CD4-positive, alpha-beta memory T cell (primary cell): ENCODE data around the gene KIF26B. TPM values are rescaled to one million over a fixed set of nuclear protein-coding genes. Genes with fewer than 3 reads are reported as not detected.

Experiments
- CTCF ChIA-PET: fragments of 350-600 bp; sonication (Branson Sonifier 250); formaldehyde crosslinking; loops from one replicate; lab custom pipeline; 2021; ENCODE audit warnings: inconsistent platforms; ENCODE audit not compliant: partially characterized antibody; lab: Charles Lee
- POLR2A ChIA-PET: fragments of 350-600 bp; sonication (Branson Sonifier 250); formaldehyde crosslinking; loops from one replicate; lab custom pipeline; 2021; ENCODE audit not compliant: partially characterized antibody; lab: Charles Lee
- DNase-seq, 5 donors: peaks; one replicate each; pipeline versions ENCODE4 v3.0.0 to v3.0.0-alpha.2; 2020 to 2022; ENCODE audit warnings: mixed read lengths in 1 of 5
- H3K27ac ChIP-seq: one replicate; pipeline ENCODE4 v1.7.0; 2013; ENCODE audit warnings: low read depth, low read length
- H3K27me3 ChIP-seq: 2 replicates; pipeline ENCODE4 v1.7.0; 2013; ENCODE audit warnings: mild to moderate bottlenecking, low read length, moderate library complexity; ENCODE audit not compliant: insufficient read depth
- H3K36me3 ChIP-seq: 2 replicates; pipeline ENCODE4 v1.7.0; 2013; ENCODE audit warnings: mild to moderate bottlenecking, low read length, moderate library complexity; ENCODE audit not compliant: insufficient read depth
- H3K4me1 ChIP-seq: 2 replicates; pipeline ENCODE4 v1.7.0; 2013; ENCODE audit warnings: mild to moderate bottlenecking, low read length, moderate library complexity; ENCODE audit not compliant: insufficient read depth
- H3K4me3 ChIP-seq, 2 donors: one replicate each; pipeline ENCODE4 v1.7.0; 2013; ENCODE audit warnings: low read length in 2 of 2, mild to moderate bottlenecking in 1 of 2
- H3K9me3 ChIP-seq, 2 donors: one replicate each; pipeline ENCODE4 v1.7.0; 2013; ENCODE audit warnings: low read length in 2 of 2, control low read depth in 1 of 2; ENCODE audit not compliant: control insufficient read depth in 1 of 2
- H3K27ac Mint-ChIP-seq, 7 donors: one replicate each; pipeline ENCODE4 v1.8.0; 2020 to 2021; ENCODE audit warnings: mixed read lengths in 7 of 7, mild to moderate bottlenecking in 6 of 7, inconsistent platforms in 3 of 7, moderate library complexity in 3 of 7
- H3K27me3 Mint-ChIP-seq, 2 donors: one replicate each; pipeline ENCODE4 v1.8.0; 2020 to 2021; ENCODE audit warnings: mixed read lengths in 2 of 2
- H3K36me3 Mint-ChIP-seq, 2 donors: one replicate each; pipeline ENCODE4 v1.8.0; 2020 to 2021; ENCODE audit warnings: mixed read lengths in 2 of 2, inconsistent platforms in 1 of 2, mild to moderate bottlenecking in 1 of 2
- H3K4me1 Mint-ChIP-seq, 4 donors: one replicate each; pipeline ENCODE4 v1.8.0; 2020 to 2021; ENCODE audit warnings: mixed read lengths in 4 of 4, mild to moderate bottlenecking in 1 of 4
- H3K4me3 Mint-ChIP-seq, 8 donors: one replicate each; pipeline ENCODE4 v1.8.0; 2020 to 2021; ENCODE audit warnings: mixed read lengths in 8 of 8, mild to moderate bottlenecking in 7 of 8, moderate library complexity in 6 of 8, inconsistent platforms in 3 of 8
- H3K9me3 Mint-ChIP-seq, 8 donors: one replicate each; pipeline ENCODE4 v1.8.0; 2020 to 2021; ENCODE audit warnings: mixed read lengths in 8 of 8, mild to moderate bottlenecking in 5 of 8, inconsistent platforms in 3 of 8, moderate library complexity in 1 of 8
- intact Hi-C: fragments of 100-400 bp; cut with micrococcal nuclease; formaldehyde crosslinking; loops from one replicate; pipeline ENCODE4 v1.15.1; 2023
- polyA plus RNA-seq, 2 donors: library from polyadenylated mRNA; unstranded; fragments of 300-500 nt; fragmentation: Illumina TruSeq; gene quantifications; one replicate each; pipeline ENCODE4 v1.2.3, GENCODE V29; 2021
- total RNA-seq, 2 experiments: library from RNA; stranded (reverse); gene quantifications; one replicate each; pipeline ENCODE4 v1.2.3, GENCODE V29; 2021

KIF26B gene
- total and polyA plus RNA-seq, 4 experiments from 2014 or later = 0.10 TPM; not detected in 3

DNA sequence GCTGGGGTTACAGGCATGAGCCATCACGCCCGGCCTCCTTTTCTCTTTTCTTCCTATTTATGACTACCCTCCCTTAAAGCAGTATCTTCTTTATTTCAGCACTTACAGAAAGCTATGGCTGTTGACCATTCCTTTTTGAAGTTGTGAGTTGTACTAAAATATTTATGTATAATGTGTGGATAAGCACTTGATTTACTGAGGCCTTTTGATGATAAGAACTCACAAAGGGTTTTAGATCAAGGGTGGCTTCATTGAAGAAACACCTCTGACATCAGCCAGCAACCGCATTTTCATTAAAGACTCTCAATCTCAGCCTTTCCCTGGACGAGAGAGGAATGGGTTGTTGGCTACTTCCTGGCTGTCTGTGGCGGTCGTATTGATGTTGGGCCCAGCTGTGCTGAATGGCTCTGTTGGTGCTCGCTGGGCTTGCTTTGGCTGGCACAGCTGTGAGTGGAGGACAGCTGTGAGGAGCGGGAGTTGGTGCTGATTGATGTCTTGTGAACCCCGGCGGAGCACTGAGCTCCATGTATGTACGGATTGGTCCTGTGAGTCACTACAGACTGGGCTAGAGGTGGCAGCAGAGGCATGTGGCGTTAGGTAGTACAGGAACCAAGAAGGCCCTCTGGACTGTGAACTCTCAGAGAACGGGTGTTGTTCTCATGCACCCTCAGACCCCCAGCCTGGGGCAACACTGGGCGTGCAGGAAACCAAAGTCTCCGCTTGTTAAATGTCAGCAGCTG, 208.8 kb downstream of the KIF26B start:
- POLR2A ChIA-PET = no interaction called here
- DNase-seq = no peak
- Histone ChIP-seq H3K9me3 (no peaks in the 10 kb centered on the region), H3K4me3 (no peak overlapping the region), H3K27ac (no peak overlapping the region), H3K36me3 (no peaks in the 10 kb centered on the region), H3K4me1 (no peaks in the 10 kb centered on the region), H3K27me3 (no peaks in the 10 kb centered on the region)
- H3K9me3 Mint-ChIP-seq = peaks cover 0 to 4% (median under 1%) of the 10 kb centered on the region in 8 donors
- no peak overlapping the region for H3K4me3 Mint-ChIP-seq
- H3K27ac Mint-ChIP-seq = no peak overlapping the region
- intact Hi-C loops = no loop called here
- CTCF ChIA-PET = no interaction called here
- no peaks in the 10 kb centered on the region for H3K4me1 Mint-ChIP-seq
- H3K27me3 Mint-ChIP-seq = no peaks in the 10 kb centered on the region
- no peaks in the 10 kb centered on the region for H3K36me3 Mint-ChIP-seq

DNA sequence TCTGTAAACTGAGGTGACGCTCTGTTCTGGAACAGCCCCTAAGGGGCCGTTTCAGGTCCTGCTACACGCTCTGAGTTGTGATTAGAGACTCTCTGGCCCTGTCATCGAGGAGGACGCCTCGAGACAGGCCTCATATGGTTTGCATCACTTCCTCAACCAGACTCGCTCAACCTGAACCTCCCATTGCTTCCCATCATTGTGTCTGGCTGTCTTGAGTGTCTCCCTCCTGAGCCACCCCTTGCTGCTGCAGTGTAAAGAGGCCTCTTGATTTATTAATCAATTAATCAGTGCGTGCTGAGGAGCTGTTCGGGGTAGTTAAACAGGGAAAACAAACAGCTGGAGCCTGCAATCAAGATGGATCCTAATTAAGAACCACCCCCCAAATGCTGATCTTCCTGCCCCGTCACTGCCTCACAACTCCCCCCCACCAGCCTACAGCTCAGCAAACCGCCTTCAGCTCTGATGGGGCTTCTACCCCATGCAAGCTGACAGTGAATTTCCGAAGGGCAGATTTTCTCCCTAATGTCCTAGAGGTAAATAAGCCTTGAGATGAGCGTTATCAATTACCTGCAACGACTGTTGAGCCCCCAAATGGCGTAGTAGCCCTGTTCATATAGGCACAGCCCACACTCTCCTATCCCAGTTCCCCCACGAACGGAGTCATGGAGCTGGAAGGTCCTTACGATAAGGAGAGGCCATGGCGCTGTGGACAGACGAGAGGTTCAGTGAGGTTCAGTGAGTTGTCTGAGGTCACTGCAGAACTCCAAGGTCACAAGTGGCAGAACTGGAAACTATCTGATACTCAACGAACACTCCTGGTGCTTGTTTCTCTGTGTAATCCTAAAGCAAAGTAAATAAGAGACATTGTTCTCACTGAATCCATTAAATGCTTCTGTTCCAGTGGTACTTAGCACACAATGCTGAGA, 210.6 kb downstream of the KIF26B start:
- DNase-seq = peak in 1 of 5 donors; percentile 3
- H3K4me1 ChIP-seq = no peaks in the 10 kb centered on the region
- H3K27me3 Mint-ChIP-seq = no peaks in the 10 kb centered on the region
- H3K27me3 ChIP-seq = no peaks in the 10 kb centered on the region
- intact Hi-C loops = no loop called here
- H3K4me1 Mint-ChIP-seq = no peaks in the 10 kb centered on the region
- CTCF ChIA-PET = interaction anchor here (0.7 kb wide), 1 partner anchor 25 kb away, joined by 4 read pairs; no protein-coding TSS in a partner anchor
- POLR2A ChIA-PET = no interaction called here
- no peak overlapping the region for H3K27ac ChIP-seq
- H3K9me3 ChIP-seq = no peaks in the 10 kb centered on the region
- H3K4me3 ChIP-seq = no peak overlapping the region
- H3K36me3 Mint-ChIP-seq = no peaks in the 10 kb centered on the region
- H3K27ac Mint-ChIP-seq = no peak overlapping the region
- no peaks in the 10 kb centered on the region for H3K36me3 ChIP-seq
- H3K9me3 Mint-ChIP-seq = peaks cover 0 to 4% (median 0%) of the 10 kb centered on the region in 8 donors
- H3K4me3 Mint-ChIP-seq = no peak overlapping the region

DNA sequence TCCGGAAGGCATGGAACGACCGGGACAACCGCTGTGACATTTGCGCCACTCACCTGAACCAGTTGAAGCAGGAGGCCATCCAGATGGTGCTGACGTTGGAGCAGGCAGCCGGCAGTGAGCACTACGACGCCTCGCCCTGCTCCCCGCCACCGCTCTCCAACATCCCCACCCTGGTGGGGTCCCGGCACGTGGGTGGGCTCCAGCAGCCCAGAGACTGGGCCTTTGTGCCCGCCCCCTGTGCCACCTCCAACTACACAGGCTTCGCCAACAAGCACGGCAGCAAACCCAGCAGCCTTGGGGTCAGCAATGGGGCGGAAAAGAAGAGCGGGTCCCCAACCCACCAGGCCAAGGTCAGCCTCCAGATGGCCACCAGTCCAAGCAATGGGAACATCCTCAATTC, 212.1 kb downstream of the KIF26B start:
- no peaks in the 10 kb centered on the region for H3K36me3 ChIP-seq
- Mint-ChIP-seq H3K4me1 (no peaks in the 10 kb centered on the region), H3K27ac (no peak overlapping the region), H3K27me3 (no peaks in the 10 kb centered on the region), H3K9me3 (peaks cover 0 to 4% (median 0%) of the 10 kb centered on the region in 8 donors), H3K4me3 (no peak overlapping the region), H3K36me3 (no peaks in the 10 kb centered on the region)
- H3K27ac ChIP-seq = no peak overlapping the region
- no peak overlapping the region for H3K4me3 ChIP-seq
- DNase-seq = peak in 1 of 5 donors; percentile 22
- intact Hi-C loops = no loop called here
- H3K9me3 ChIP-seq = no peaks in the 10 kb centered on the region
- ChIA-PET POLR2A (no interaction called here), CTCF (no interaction called here)
- H3K4me1 ChIP-seq = no peaks in the 10 kb centered on the region
- no peaks in the 10 kb centered on the region for H3K27me3 ChIP-seq

DNA sequence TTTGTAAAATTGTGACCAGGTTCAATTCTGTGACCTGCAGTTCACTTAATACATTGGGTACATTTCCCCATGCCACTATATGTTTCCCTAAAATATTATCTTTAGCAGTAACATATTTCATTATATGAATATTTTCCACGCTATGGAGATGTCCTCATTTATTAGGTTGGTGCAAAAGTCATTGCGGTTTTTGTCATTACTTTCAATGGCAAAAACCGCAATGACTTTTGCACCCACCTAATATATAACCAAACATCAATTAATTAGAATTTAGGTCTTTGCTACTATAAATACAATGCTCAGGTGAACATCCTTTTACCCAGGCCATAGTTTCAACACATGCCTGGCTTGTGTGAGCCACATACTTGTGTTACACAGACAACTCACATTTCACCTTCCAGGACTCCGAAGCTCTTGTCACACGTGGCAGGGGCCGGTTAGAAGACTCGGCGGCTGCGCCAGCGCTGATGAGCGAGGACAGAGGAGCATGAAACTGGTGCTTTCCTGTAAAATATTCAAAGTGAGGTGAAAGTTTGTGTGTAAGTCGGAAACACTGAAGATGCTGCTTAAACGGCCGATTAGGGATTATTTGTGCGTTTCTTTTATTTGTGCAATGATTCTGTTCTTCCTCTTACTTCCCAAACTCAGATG, 215.5 kb downstream of the KIF26B start:
- Mint-ChIP-seq H3K27me3 (no peaks in the 10 kb centered on the region), H3K4me1 (peaks cover 0 to 1% (median 0%) of the 10 kb centered on the region in 4 donors), H3K9me3 (no peaks in the 10 kb centered on the region), H3K27ac (no peak overlapping the region), H3K36me3 (no peaks in the 10 kb centered on the region), H3K4me3 (no peak overlapping the region)
- intact Hi-C loops = no loop called here
- Histone ChIP-seq H3K9me3 (no peaks in the 10 kb centered on the region), H3K36me3 (no peaks in the 10 kb centered on the region), H3K27me3 (no peaks in the 10 kb centered on the region), H3K27ac (no peak overlapping the region), H3K4me1 (no peaks in the 10 kb centered on the region), H3K4me3 (no peak overlapping the region)
- POLR2A ChIA-PET = no interaction called here
- DNase-seq = no peak
- CTCF ChIA-PET = no interaction called here

DNA sequence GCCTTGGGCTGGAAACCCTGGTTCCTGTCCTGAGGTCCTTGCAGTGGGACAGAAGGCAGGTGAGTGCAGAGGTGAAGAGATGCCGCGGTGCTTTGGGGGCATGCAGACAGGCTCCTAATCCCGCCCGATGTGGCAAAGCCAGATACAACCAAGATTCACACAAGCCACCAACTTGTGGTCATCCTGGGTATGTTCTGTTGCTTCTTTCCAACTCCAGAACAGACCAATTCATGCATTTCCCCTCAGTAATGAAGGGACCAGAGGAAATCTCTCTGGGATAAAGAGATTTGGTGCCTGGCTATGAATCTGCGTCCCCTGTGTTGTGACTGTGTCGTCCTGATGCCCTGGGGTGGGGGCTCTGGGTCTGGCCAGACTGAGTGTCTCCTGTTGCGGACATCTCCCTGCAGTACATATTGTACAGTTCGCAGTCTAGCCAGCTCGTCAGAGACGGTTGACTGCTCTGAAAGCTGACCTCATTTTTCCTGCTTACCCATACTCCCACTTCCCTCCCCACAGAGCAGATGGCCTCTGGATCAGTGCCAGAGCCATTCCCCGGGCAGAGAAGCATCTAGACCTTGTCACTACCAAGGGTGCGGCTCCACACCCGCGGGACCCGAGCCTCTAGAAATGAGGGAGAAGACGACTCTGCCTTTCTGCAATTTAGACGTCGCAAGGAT, 216.3 kb downstream of the KIF26B start:
- intact Hi-C loops = no loop called here
- Histone ChIP-seq H3K36me3 (no peaks in the 10 kb centered on the region), H3K27me3 (no peaks in the 10 kb centered on the region), H3K4me1 (no peaks in the 10 kb centered on the region), H3K27ac (no peak overlapping the region), H3K4me3 (no peak overlapping the region), H3K9me3 (no peaks in the 10 kb centered on the region)
- Mint-ChIP-seq H3K4me1 (peaks cover 0 to 1% (median 0%) of the 10 kb centered on the region in 4 donors), H3K27ac (no peak overlapping the region), H3K9me3 (no peaks in the 10 kb centered on the region), H3K27me3 (peaks cover under 1 to 2% of the 10 kb centered on the region in 2 donors), H3K36me3 (no peaks in the 10 kb centered on the region), H3K4me3 (no peak overlapping the region)
- ChIA-PET POLR2A (no interaction called here), CTCF (no interaction called here)
- peak in 1 of 5 donors; percentile 2 for DNase-seq

DNA sequence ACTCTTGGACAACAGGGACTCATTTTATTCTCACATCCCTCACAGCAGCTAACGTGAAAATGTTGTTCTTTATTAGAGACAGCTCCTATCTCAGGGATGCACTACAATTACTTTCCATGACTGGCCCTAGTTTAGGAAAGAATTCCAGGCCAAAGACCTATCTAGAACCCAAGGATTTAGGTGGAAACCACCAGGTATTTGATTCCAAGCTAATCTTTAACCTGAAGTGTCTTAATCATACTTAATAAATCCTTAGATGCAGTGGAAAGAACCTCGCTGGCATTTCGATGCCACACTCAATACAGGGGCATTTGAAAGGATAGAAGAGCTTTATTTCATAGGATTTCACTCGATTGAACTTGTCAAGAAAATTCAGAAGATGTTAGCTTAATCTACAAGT, 218.3 kb downstream of the KIF26B start:
- Histone ChIP-seq H3K36me3 (no peaks in the 10 kb centered on the region), H3K4me3 (no peak overlapping the region), H3K27me3 (no peaks in the 10 kb centered on the region), H3K9me3 (no peaks in the 10 kb centered on the region), H3K4me1 (peaks cover 3% of the 10 kb centered on the region), H3K27ac (no peak overlapping the region)
- intact Hi-C loops = no loop called here
- no peaks in the 10 kb centered on the region for H3K36me3 Mint-ChIP-seq
- POLR2A ChIA-PET = no interaction called here
- H3K4me1 Mint-ChIP-seq = peaks cover 0 to 7% (median 4%) of the 10 kb centered on the region in 4 donors
- H3K27me3 Mint-ChIP-seq = peaks cover 2 to 3% of the 10 kb centered on the region in 2 donors
- H3K9me3 Mint-ChIP-seq = no peaks in the 10 kb centered on the region
- DNase-seq = no peak
- CTCF ChIA-PET = no interaction called here
- H3K27ac Mint-ChIP-seq = no peak overlapping the region
- no peak overlapping the region for H3K4me3 Mint-ChIP-seq
